ENCODE data around the gene CNTNAP2.

GRCh38 chr7:148400101-148400500 lies 2283.5 kb downstream of the CNTNAP2 start:
- TF ChIP-seq CTCF (IDR thresholded peaks at IDR 0.05), result no peak
- TF ChIP-seq POLR2A (IDR thresholded peaks at IDR 0.05), result no peak

Measured in uterus (tissue), 2 donors.